Vagina (tissue), 2 donors: ENCODE data around the gene ABHD16A. TPM values are rescaled to one million over a fixed set of nuclear protein-coding genes. Genes with fewer than 3 reads are reported as not detected.

Source experiments
- DNase-seq, 2 donors: peaks; one replicate each; pipeline ENCODE4 v3.0.0-alpha.2; 2017; ENCODE audit errors: extremely low spot score in 2 of 2
- H3K27ac ChIP-seq: fragments of 200-600 bp; sonication (generic); one replicate; pipeline ENCODE4 v1.5.1; 2019
- H3K27me3 ChIP-seq: fragments of 200-600 bp; sonication (generic); one replicate; pipeline ENCODE4 v1.5.1; 2019
- H3K36me3 ChIP-seq, 2 donors: fragments of 200-600 bp; sonication (generic); one replicate each; pipeline ENCODE4 v1.5.1; 2017 to 2019
- H3K4me1 ChIP-seq: fragments of 200-600 bp; sonication (generic); one replicate; pipeline ENCODE4 v1.5.1; 2019
- H3K4me3 ChIP-seq, 2 donors: fragments of 200-600 bp; sonication (generic); 1 replicate in 1 of 2; 2 replicates in 1 of 2; pipeline ENCODE4 v1.5.1; 2016 to 2019
- H3K9me3 ChIP-seq: fragments of 200-600 bp; sonication (generic); one replicate; pipeline ENCODE4 v1.5.1; 2019
- CTCF ChIP-seq, 3 experiments: fragments of 450-650 bp in 2 of 3; fragments of 200-600 bp in 1 of 3; sonication (generic) in 1 of 3; IDR thresholded peaks; one replicate each; pipeline ENCODE4 v1.5.1; 2017 to 2019; ENCODE audit warnings: antibody characterized with exemption in 3 of 3, mild to moderate bottlenecking in 2 of 3, moderate library complexity in 2 of 3
- POLR2A ChIP-seq, 2 donors: fragments of 450-650 bp; IDR thresholded peaks; one replicate each; pipeline ENCODE4 v1.6.1; 2017; ENCODE audit warnings: antibody characterized with exemption in 2 of 2, mild to moderate bottlenecking in 2 of 2, moderate library complexity in 2 of 2
- POLR2AphosphoS5 ChIP-seq, 2 donors: sonication (generic); formaldehyde crosslinking; IDR thresholded peaks; one replicate each; pipeline ENCODE4 v1.9.0; 2017; ENCODE audit warnings: antibody characterized with exemption in 2 of 2, mild to moderate bottlenecking in 2 of 2, low read depth in 1 of 2; ENCODE audit not compliant: insufficient read depth in 1 of 2
- intact Hi-C: fragments of 100-400 bp; cut with DNase I; formaldehyde crosslinking; loops from one replicate; pipeline ENCODE4 v1.15.1; 2023
- total RNA-seq: library from RNA; depleted of rRNA; stranded (reverse); fragments of >200 nt; gene quantifications from one replicate; pipeline ENCODE4 v1.2.3, GENCODE V29; 2016

The ABHD16A gene
- total RNA-seq, 1 donor from 2014 or later: 53.0 TPM

- H3K27ac ChIP-seq: peak overlapping the region; percentile 98
- H3K36me3 ChIP-seq: peaks cover 0 to 28% of the 10 kb centered on the region in 2 donors
- no peaks in the 10 kb centered on the region for H3K27me3 ChIP-seq
- peaks cover 28% of the 10 kb centered on the region for H3K4me1 ChIP-seq
- no peak overlapping the region for H3K4me3 ChIP-seq
- no peak for DNase-seq
- H3K9me3 ChIP-seq: no peaks in the 10 kb centered on the region
- intact Hi-C loops: loop anchor here (2.0 kb wide), 1 partner anchor 32 kb away; the partner anchor contains the start of gene LY6G5B
- TF ChIP-seq POLR2A (IDR thresholded peaks at IDR 0.05) (no peak), CTCF (IDR thresholded peaks at IDR 0.05) (no peak), POLR2AphosphoS5 (IDR thresholded peaks at IDR 0.05; ENCODE audit: insufficient read depth in 1 of 2, low read depth in 1 of 2) (no peak)
Measured at GRCh38 chr6:31700740-31701401, 2.3 kb downstream of the ABHD16A start.

GRCh38 chr6:31697555-31697954, 5.6 kb downstream of the ABHD16A start:
- H3K4me1 ChIP-seq: peaks cover 23% of the 10 kb centered on the region
- no peaks in the 10 kb centered on the region for H3K27me3 ChIP-seq
- no peaks in the 10 kb centered on the region for H3K9me3 ChIP-seq
- TF ChIP-seq POLR2AphosphoS5 (IDR thresholded peaks at IDR 0.05; ENCODE audit: insufficient read depth in 1 of 2, low read depth in 1 of 2) (no peak), CTCF (IDR thresholded peaks at IDR 0.05) (no peak), POLR2A (IDR thresholded peaks at IDR 0.05) (no peak)
- no peak for DNase-seq
- H3K27ac ChIP-seq: no peak overlapping the region
- intact Hi-C loops: no loop called here
- H3K36me3 ChIP-seq: peaks cover 0 to 59% of the 10 kb centered on the region in 2 donors
- no peak overlapping the region for H3K4me3 ChIP-seq

DNA sequence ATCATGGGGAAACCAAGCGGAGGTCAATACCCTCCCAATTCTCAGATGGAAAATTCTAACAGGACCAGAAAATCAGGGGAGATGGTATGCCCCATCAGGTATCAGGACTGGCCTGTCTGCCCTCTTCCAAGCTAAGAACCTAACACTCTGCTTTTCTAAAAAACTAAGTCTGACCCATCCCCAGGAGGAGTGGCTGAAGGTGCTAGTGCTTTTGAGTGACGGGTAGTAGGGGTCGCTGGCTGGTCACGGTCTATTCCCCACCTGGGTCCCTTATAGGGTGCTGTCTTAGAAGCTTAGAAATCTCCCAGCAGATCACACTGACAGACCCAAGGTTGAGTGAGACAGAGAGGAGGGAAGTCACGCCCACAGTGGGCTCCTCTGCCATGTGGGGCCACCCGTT, 9.6 kb downstream of the ABHD16A start:
- Histone ChIP-seq H3K27ac (no peak overlapping the region), H3K4me3 (no peak overlapping the region), H3K9me3 (no peaks in the 10 kb centered on the region), H3K27me3 (no peaks in the 10 kb centered on the region), H3K36me3 (peaks cover 0 to 82% of the 10 kb centered on the region in 2 donors), H3K4me1 (no peaks in the 10 kb centered on the region)
- intact Hi-C loops: no loop called here
- TF ChIP-seq POLR2A (IDR thresholded peaks at IDR 0.05): no peak
- TF ChIP-seq CTCF (IDR thresholded peaks at IDR 0.05): no peak
- TF ChIP-seq POLR2AphosphoS5 (IDR thresholded peaks at IDR 0.05; ENCODE audit: insufficient read depth in 1 of 2, low read depth in 1 of 2): no peak
- DNase-seq: no peak

- Histone ChIP-seq H3K9me3 (no peaks in the 10 kb centered on the region), H3K4me1 (no peaks in the 10 kb centered on the region), H3K27ac (no peak overlapping the region), H3K27me3 (no peaks in the 10 kb centered on the region), H3K4me3 (no peak overlapping the region), H3K36me3 (peaks cover 0 to 89% of the 10 kb centered on the region in 2 donors)
- TF ChIP-seq POLR2AphosphoS5 (IDR thresholded peaks at IDR 0.05; ENCODE audit: insufficient read depth in 1 of 2, low read depth in 1 of 2) (no peak), POLR2A (IDR thresholded peaks at IDR 0.05) (no peak)
- no peak for DNase-seq
- intact Hi-C loops: no loop called here
Measured at GRCh38 chr6:31692886-31693285, 10.2 kb downstream of the ABHD16A start.

DNA sequence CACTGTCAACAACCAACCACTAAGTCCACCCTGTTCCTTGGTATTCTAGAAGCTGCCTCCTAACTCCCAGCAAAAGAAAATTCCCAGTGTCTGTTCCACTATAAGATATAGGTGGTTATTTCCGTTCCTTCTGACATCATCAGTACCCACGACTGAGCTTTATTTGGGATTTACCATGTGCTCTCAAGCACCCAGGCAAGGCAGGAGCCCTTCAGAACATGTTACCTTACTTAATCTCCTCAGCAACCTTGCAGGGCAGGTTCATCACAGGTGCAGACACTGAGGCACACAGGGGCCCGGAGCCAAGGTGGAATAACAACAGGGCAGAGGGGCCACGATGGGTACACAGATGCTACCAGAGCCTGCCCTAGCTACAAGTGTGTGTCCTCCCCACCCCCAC, 10.8 kb downstream of the ABHD16A start:
- TF ChIP-seq CTCF (IDR thresholded peaks at IDR 0.05): no peak
- no peak for TF ChIP-seq POLR2A (IDR thresholded peaks at IDR 0.05)
- no peak for TF ChIP-seq POLR2AphosphoS5 (IDR thresholded peaks at IDR 0.05; ENCODE audit: insufficient read depth in 1 of 2, low read depth in 1 of 2)
- H3K4me3 ChIP-seq: no peak overlapping the region
- H3K4me1 ChIP-seq: no peaks in the 10 kb centered on the region
- no peaks in the 10 kb centered on the region for H3K27me3 ChIP-seq
- no peak for DNase-seq
- intact Hi-C loops: no loop called here
- H3K27ac ChIP-seq: no peak overlapping the region
- H3K36me3 ChIP-seq: peaks cover 0 to 94% of the 10 kb centered on the region in 2 donors
- H3K9me3 ChIP-seq: no peaks in the 10 kb centered on the region
